Keratinocyte (primary cell): ENCODE data around the gene CDH12.

Experiments used
- CTCF ChIP-seq, 3 experiments: IDR thresholded peaks in 1 of 3; conservative IDR thresholded peaks in 1 of 3; optimal IDR thresholded peaks in 1 of 3; 2 replicates in 2 of 3; 3 replicates in 1 of 3; pipeline versions ENCODE3 to v1.5.1; 2011; ENCODE audit warnings: low read length in 3 of 3, mild to moderate bottlenecking in 3 of 3, moderate library complexity in 2 of 3, control low read depth in 1 of 3, inconsistent platforms in 1 of 3; ENCODE audit not compliant: insufficient read depth in 2 of 3; ENCODE audit errors: extremely low read depth in 1 of 3
- EZH2 ChIP-seq: IDR thresholded peaks from one replicate; pipeline ENCODE4 v1.6.1; 2012; ENCODE audit warnings: inconsistent platforms, mild to moderate bottlenecking, low read length, moderate library complexity

DNA sequence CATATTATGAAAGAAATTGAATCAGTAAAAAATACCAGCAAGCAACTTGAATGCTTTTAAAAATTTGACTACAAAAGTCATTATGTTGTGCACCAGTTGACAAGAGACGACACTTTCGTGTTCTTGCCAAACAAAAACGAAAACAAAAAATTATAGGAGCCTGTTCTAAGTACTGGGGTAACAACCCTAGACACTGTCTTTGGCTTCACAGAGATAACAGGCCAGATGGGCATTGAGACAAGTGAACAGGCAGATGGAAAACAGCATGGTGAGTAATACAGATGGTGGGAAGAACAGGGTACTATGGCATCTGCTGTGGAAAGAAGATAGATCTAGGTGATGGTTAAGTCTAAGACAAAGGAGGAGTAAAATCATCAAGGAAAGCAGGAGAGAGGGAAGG, 99.0 kb downstream of the CDH12 start:
- TF ChIP-seq CTCF (optimal IDR thresholded peaks at IDR 0.05 in 1 of 3, IDR thresholded peaks at IDR 0.05 in 1 of 3, conservative IDR thresholded peaks at IDR 0.05 in 1 of 3; ENCODE audit: extremely low read depth in 1 of 3, insufficient read depth in 2 of 3, low read length in 3 of 3), result no peak
- TF ChIP-seq EZH2, result no peak
